HG03575 (cell line): Measurements from ENCODE around the gene ARID1B.
"Not testable (repeated sequence)": the region's sequence is repeated elsewhere in the genome, so short reads cannot be mapped to it uniquely, and the experiment has no call there.

Experiments
- ATAC-seq: cut with Tn5 transposase; IDR thresholded peaks from one replicate; pipeline ENCODE4 v1.9.1; 2021; ENCODE audit not compliant: unreplicated experiment, insufficient number of reproducible peaks, low FRiP score; ENCODE audit errors: extremely low read depth

Gene ARID1B

GRCh38 chr6:157135691-157136090 lies 358.5 kb downstream of the ARID1B start:
- ATAC-seq, result no peak

DNA sequence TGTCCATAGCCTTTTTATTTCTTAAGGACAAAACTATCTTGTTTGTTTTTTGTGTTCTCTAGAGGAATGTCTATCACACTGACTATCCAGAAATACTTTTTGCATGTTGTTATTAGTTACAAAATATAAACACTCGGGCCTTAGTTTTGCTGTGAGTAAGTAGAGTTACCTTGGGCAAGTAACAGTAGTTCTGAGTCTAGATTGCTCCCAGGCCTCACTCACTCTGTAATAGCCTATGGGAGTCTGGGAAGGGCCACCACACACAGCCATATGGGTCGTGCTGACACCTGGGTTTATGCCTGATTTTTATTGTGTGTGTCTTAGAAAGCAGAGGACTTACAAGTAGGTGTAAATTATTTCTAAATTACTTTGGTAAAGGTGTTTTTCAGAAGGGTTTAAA lies 360.3 kb downstream of the ARID1B start:
- no peak for ATAC-seq

GRCh38 chr6:157139054-157139708 lies 362.0 kb downstream of the ARID1B start:
- no peak for ATAC-seq

DNA sequence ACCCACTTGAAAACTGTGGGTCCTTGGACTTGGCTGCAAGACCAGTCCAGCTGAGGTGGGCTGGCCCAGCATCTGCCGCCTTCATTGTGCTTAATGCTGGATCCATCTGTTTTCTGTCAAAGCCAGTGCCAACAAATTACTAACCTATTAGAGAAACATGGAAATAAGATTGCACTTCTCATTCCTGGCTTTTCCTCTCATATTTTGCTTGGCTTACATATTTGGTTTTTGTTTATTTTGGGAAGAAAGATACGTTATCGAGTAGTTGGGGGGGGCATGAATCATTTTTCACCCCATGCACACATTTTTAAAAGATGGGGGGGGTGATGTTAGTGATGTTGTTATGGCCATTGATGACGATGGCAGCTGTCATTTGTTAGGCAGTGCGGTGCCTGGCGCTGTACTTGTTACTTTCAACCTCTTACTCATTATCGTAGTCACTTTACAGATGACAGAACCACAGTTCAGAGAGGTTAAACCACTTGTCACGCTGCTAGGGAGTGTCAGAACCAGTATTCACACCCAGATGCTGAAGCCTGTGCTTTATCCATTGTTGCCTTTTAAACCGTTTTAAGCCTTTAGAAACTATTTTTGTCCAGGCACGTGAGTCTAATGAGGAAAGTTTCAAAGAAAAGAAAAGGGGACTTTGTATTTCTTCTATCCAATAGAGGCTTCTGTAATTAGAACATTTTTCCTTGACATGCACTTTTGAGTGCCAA lies 366.2 kb downstream of the ARID1B start:
- no peak for ATAC-seq

DNA sequence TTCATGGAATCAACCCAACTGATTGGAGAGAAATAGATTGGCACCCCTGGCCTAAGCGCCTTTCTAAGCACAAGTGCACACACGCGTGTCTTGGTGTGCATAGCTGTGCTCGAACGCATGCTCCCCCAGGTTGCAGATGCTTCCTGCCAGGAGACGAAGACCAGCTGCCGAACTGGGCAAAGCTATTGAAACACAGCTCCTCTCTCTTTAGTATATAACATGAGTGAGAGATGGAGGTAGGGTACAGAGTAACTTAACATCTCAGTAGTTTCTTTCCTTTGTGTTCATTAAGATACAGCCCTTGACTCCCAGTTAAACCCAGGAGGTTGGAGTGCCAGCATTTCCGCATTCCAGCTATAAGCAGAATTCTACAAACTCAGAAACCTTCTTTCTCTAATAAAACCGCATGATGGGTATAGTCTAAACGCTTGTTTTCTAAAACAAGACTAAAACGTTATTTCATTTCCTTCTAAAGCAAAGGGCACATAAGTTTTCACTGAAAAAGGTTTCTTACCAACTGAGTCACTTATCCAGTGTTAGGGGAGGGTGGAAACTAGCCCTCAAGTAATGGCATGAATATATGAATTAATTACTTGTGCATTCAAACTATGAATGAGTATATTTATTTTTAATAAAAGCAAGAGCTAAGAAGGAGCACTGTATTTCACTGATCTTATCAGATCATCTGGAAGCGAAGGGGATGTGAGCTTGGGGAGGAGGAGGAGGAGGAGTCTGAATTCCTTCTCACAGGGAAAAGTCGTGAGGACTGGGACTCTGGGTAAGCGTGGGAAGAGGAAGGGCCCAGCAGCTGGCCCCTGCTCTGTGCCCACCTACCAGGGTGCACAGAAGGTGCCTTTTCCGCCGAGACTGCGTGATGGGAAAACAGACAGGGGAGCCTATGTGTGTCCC lies 367.0 kb downstream of the ARID1B start:
- no peak for ATAC-seq

- no peak for ATAC-seq
Measured at GRCh38 chr6:157144859-157145568, 367.8 kb downstream of the ARID1B start.

- ATAC-seq, result no peak
Measured at GRCh38 chr6:157145656-157146285, 368.6 kb downstream of the ARID1B start.

- not testable (repeated sequence) for ATAC-seq
Measured at GRCh38 chr6:157147054-157148026, 370.2 kb downstream of the ARID1B start.

DNA sequence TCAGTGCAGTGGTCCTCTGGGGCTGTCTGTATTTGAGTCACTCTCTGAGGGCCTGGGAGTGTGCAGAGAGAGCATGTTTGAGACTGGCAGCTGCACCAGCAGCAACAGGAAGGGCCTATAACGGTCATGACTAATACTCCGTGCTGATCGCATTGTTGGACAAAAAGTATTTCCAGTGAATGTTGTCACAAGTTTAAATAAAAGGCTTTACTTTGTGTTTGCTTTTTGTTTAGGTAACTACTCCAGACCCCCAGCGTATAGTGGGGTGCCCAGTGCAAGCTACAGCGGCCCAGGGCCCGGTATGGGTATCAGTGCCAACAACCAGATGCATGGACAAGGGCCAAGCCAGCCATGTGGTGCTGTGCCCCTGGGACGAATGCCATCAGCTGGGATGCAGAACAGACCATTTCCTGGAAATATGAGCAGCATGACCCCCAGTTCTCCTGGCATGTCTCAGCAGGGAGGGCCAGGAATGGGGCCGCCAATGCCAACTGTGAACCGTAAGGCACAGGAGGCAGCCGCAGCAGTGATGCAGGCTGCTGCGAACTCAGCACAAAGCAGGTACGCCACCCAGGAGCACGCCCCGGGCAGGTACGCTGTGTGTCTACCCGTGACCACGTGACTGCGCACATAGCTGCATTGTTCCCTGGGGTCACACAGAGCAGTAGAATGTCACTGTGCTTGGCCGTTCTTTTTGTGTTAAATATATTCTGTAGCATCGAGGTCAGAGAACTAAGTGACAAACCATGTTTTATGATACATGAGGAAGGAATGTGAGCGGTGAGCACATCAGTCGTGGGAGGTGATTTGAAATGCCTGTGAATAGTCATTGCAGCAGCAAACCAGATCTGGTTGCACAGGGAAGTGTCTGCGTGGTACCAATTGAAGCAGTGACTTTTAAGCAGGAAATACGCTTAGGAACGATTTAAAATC lies 371.5 kb downstream of the ARID1B start:
- no peak for ATAC-seq

DNA sequence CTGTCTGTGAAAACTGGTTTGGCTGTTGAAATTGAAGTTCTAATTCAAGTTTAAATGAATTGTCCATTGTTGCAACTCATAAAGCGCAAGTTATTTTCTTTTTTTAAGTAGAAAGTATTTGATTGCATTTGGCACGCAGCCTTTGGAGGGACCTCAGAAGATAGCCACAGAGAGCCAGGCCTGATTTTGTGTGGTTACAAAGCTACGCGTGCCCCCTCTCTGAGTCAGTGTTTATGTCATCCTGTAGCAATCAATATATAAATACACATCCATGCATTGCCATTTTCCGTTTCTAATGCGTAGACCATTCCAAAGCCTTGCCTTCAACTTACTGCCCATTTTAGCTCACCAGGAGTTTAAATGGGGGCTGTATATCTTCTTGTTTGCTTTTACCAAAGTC lies 372.9 kb downstream of the ARID1B start:
- no peak for ATAC-seq

DNA sequence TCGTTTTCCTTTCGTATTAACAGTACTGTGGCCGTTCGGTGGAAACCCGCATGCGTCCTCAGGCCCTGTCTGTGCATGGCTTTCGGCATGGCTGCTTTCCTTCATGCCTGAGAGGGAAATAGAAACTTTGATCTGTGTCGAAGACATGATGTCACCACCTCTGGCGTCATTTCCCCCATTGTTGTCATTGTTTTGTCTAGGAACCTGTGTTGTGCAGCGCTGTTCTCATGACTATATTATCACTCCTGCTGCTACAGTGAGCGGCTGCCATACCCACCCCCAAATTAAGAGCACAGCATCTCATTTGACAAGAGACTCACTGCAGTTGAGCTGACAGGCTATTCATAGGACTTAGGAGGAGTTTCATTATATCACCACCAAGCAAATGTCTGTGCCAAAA lies 373.9 kb downstream of the ARID1B start:
- ATAC-seq, result no peak

DNA sequence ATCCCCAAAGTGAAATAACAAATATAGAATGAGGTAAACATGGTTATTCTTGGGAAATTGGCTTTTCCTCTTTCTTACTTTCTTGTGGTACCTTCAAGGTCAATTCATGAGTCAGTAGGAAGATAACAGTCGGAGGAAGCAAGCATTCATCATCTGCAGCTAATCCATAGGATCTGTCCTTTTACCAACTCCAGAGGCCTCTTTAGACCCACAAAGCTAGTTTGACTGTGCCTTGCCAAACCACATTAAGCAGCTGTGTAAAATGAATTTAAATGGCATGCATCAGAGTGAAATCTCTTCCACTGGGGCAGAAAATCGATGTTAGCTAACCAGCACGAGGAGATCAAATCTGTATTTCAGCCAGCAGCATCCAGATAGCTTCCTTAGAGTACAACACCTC lies 374.8 kb downstream of the ARID1B start:
- ATAC-seq, result no peak

DNA sequence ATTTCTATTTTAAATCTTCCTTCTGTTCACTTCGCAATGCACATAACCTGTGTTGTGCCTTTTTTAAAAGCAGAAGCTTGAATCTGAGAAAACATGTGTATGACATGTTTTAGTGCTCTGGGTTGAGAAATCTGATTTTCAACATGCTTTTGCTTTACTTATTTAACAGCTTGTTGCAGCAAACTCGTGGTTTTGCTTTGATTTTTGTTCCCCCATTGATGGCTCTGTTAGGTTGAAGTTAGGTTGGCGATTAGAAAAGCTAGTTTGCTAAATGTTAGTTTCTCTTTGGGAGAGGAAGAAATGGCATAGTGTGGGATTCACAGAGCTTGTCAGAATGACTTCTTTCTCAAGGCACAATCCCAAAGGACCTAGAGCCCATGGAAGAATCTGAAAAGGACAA lies 375.4 kb downstream of the ARID1B start:
- ATAC-seq, result no peak

GRCh38 chr6:157155804-157156203 lies 378.6 kb downstream of the ARID1B start:
- no peak for ATAC-seq

- no peak for ATAC-seq
Measured at GRCh38 chr6:157157258-157157657, 380.1 kb downstream of the ARID1B start.

DNA sequence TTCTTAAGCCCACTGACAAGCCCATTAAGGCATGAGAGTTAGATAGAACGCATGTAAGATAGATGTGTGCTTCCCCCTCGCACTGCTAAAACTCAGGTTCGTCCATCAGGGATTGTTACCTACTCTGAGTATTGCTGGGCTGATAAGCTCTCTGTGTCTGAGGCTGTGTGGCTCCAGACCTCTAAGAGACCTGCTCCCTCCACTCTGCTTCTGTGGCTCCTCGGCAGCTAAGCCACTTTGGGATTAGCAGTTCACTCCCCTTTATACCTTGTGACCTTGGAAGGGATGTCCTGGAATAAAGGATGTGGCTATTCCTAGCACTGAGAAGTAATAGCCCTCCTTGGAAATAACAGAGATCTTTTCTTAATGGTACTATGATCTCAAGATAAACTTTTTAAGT lies 381.3 kb downstream of the ARID1B start:
- ATAC-seq, result no peak

GRCh38 chr6:157158897-157159296 lies 381.7 kb downstream of the ARID1B start:
- ATAC-seq, result no peak
